Muscle layer of duodenum (tissue), 2 donors: ENCODE measurements around the gene SESN3.

Experiments used
- H3K27ac ChIP-seq: one replicate; pipeline ENCODE4 v1.7.0; 2013; ENCODE audit warnings: mild to moderate bottlenecking, low read length
- H3K27me3 ChIP-seq: one replicate; pipeline ENCODE4 v1.7.0; 2013; ENCODE audit warnings: low read depth, mild to moderate bottlenecking, control low read depth, low read length
- H3K36me3 ChIP-seq, 2 donors: one replicate each; pipeline ENCODE4 v1.7.0; 2013; ENCODE audit warnings: low read length in 2 of 2, control low read depth in 1 of 2, mild to moderate bottlenecking in 1 of 2; ENCODE audit not compliant: insufficient read depth in 2 of 2, control insufficient read depth in 1 of 2
- H3K4me1 ChIP-seq, 2 donors: one replicate each; pipeline ENCODE4 v1.7.0; 2013; ENCODE audit warnings: low read length in 2 of 2, mild to moderate bottlenecking in 2 of 2, control low read depth in 1 of 2, moderate library complexity in 1 of 2; ENCODE audit not compliant: insufficient read depth in 2 of 2, control insufficient read depth in 1 of 2
- H3K4me3 ChIP-seq, 2 donors: one replicate each; pipeline ENCODE4 v1.7.0; 2013; ENCODE audit warnings: low read length in 2 of 2, low read depth in 1 of 2, mild to moderate bottlenecking in 1 of 2
- H3K9me3 ChIP-seq, 2 donors: one replicate each; pipeline ENCODE4 v1.7.0; 2013; ENCODE audit warnings: low read length in 2 of 2, control low read depth in 1 of 2, mild to moderate bottlenecking in 1 of 2; ENCODE audit not compliant: control insufficient read depth in 1 of 2
- donor health status: healthy.

The SESN3 gene

GRCh38 chr11:95247883-95248282, 16.9 kb upstream of the SESN3 start:
- H3K27me3 ChIP-seq, result no peaks in the 10 kb centered on the region
- H3K9me3 ChIP-seq, result no peaks in the 10 kb centered on the region
- no peaks in the 10 kb centered on the region for H3K36me3 ChIP-seq
- no peaks in the 10 kb centered on the region for H3K4me1 ChIP-seq
- no peak overlapping the region for H3K27ac ChIP-seq
- H3K4me3 ChIP-seq, result no peak overlapping the region

- Histone ChIP-seq H3K27ac (no peak overlapping the region), H3K4me3 (no peak overlapping the region), H3K9me3 (no peaks in the 10 kb centered on the region), H3K27me3 (no peaks in the 10 kb centered on the region), H3K4me1 (no peaks in the 10 kb centered on the region), H3K36me3 (no peaks in the 10 kb centered on the region)
Measured at GRCh38 chr11:95247127-95247684, 16.2 kb upstream of the SESN3 start.

GRCh38 chr11:95245581-95245980, 14.6 kb upstream of the SESN3 start:
- no peak overlapping the region for H3K4me3 ChIP-seq
- H3K27me3 ChIP-seq, result no peaks in the 10 kb centered on the region
- no peaks in the 10 kb centered on the region for H3K9me3 ChIP-seq
- no peaks in the 10 kb centered on the region for H3K36me3 ChIP-seq
- no peaks in the 10 kb centered on the region for H3K4me1 ChIP-seq
- H3K27ac ChIP-seq, result no peak overlapping the region

GRCh38 chr11:95245038-95245437, 14.0 kb upstream of the SESN3 start:
- no peaks in the 10 kb centered on the region for H3K4me1 ChIP-seq
- no peak overlapping the region for H3K4me3 ChIP-seq
- H3K36me3 ChIP-seq, result no peaks in the 10 kb centered on the region
- no peaks in the 10 kb centered on the region for H3K9me3 ChIP-seq
- no peak overlapping the region for H3K27ac ChIP-seq
- no peaks in the 10 kb centered on the region for H3K27me3 ChIP-seq

GRCh38 chr11:95243673-95244072, 12.7 kb upstream of the SESN3 start:
- Histone ChIP-seq H3K9me3 (no peaks in the 10 kb centered on the region), H3K36me3 (no peaks in the 10 kb centered on the region), H3K4me3 (no peak overlapping the region), H3K27me3 (no peaks in the 10 kb centered on the region), H3K27ac (no peak overlapping the region), H3K4me1 (no peaks in the 10 kb centered on the region)

GRCh38 chr11:95242845-95243605, 12.0 kb upstream of the SESN3 start:
- Histone ChIP-seq H3K9me3 (no peaks in the 10 kb centered on the region), H3K27ac (no peak overlapping the region), H3K4me3 (no peak overlapping the region)

GRCh38 chr11:95242091-95242844, 11.3 kb upstream of the SESN3 start:
- Histone ChIP-seq H3K27ac (no peak overlapping the region), H3K27me3 (no peaks in the 10 kb centered on the region), H3K4me3 (peak overlapping the region in 1 of 2 donors; percentile 20), H3K4me1 (no peaks in the 10 kb centered on the region), H3K36me3 (no peaks in the 10 kb centered on the region), H3K9me3 (no peaks in the 10 kb centered on the region)

More at GRCh38 chr11:95242845-95243605, 12.0 kb upstream of the SESN3 start:
- Histone ChIP-seq H3K4me1 (no peaks in the 10 kb centered on the region), H3K36me3 (no peaks in the 10 kb centered on the region), H3K27me3 (no peaks in the 10 kb centered on the region)

- H3K27ac ChIP-seq, result no peak overlapping the region
- H3K9me3 ChIP-seq, result no peaks in the 10 kb centered on the region
- peak overlapping the region in 1 of 2 donors; percentile 20 for H3K4me3 ChIP-seq
- no peaks in the 10 kb centered on the region for H3K36me3 ChIP-seq
- H3K27me3 ChIP-seq, result no peaks in the 10 kb centered on the region
- H3K4me1 ChIP-seq, result no peaks in the 10 kb centered on the region
Measured at GRCh38 chr11:95241681-95242081, 10.7 kb upstream of the SESN3 start.

GRCh38 chr11:95239871-95240649, 9.1 kb upstream of the SESN3 start:
- no peaks in the 10 kb centered on the region for H3K4me1 ChIP-seq

GRCh38 chr11:95232666-95233065, 1.7 kb upstream of the SESN3 start:
- Histone ChIP-seq H3K4me1 (peaks cover 3 to 26% of the 10 kb centered on the region in 2 donors), H3K9me3 (no peaks in the 10 kb centered on the region), H3K36me3 (no peaks in the 10 kb centered on the region), H3K4me3 (peak overlapping the region; percentile 85 to 92), H3K27me3 (no peaks in the 10 kb centered on the region), H3K27ac (peak overlapping the region; percentile 74)

More at GRCh38 chr11:95239871-95240649, 9.1 kb upstream of the SESN3 start:
- Histone ChIP-seq H3K9me3 (no peaks in the 10 kb centered on the region), H3K27ac (no peak overlapping the region), H3K27me3 (no peaks in the 10 kb centered on the region), H3K4me3 (no peak overlapping the region), H3K36me3 (no peaks in the 10 kb centered on the region)
